ENCODE data around the gene SUFU. TPM values are rescaled to one million over a fixed set of nuclear protein-coding genes. Genes with fewer than 3 reads are reported as not detected.

The SUFU gene
- total and polyA plus RNA-seq, 2 of the 13 experiments (the other 11 are each of a cell fraction or from before 2014, with no cell fraction given): 2.9 to 5.5 TPM

- H3K4me1 ChIP-seq (ENCODE audit: insufficient read depth, low read length): no peaks in the 10 kb centered on the region
- POLR2A ChIA-PET: no interaction called here
- FAIRE-seq (no peak), ATAC-seq (no peak; the same call in 2 of the 3 replicates), DNase-seq (ENCODE audit: low spot score) (peak; percentile 9)
- H3K36me3 ChIP-seq (replicated peaks in 1 of 2; ENCODE audit: control insufficient read depth in 1 of 2, insufficient read depth in 2 of 2, low read length in 2 of 2): no peaks in the 10 kb centered on the region
- intact Hi-C loops (cut with micrococcal nuclease; ENCODE audit: unreplicated experiment): no loop called here
- H3K79me2 ChIP-seq (ENCODE audit: insufficient read depth, low read length): no peaks in the 10 kb centered on the region
- H3K9ac ChIP-seq (ENCODE audit: insufficient read depth, low read depth, low read length): no peak overlapping the region
- no peaks in the 10 kb centered on the region for H3K9me3 ChIP-seq (ENCODE audit: low read length)
- no peak overlapping the region for H3K4me2 ChIP-seq (ENCODE audit: low read depth, low read length)
- no peak overlapping the region for H3K27ac ChIP-seq (ENCODE audit: extremely low read length, insufficient read depth, low read length)
- H3K27me3 ChIP-seq (ENCODE audit: control insufficient read depth in 1 of 2, insufficient read depth in 2 of 2, low read length in 2 of 2): no peaks in the 10 kb centered on the region
- CTCF ChIA-PET (ENCODE audit: low intra/inter-chr PET ratio, low total read pairs): no interaction called here
- TF ChIP-seq ZBTB33 (CRISPR knock-in tag; IDR thresholded peaks at IDR 0.05) (peak; percentile 55; the same call in 1 of the 2 replicates), SMC3 (IDR thresholded peaks at IDR 0.05; ENCODE audit: low read length) (peak; percentile 16; the same call in 1 of the 2 replicates), CBFB (CRISPR knock-in tag; IDR thresholded peaks at IDR 0.05) (no peak), RAD21 (CRISPR knock-in tag; IDR thresholded peaks at IDR 0.05) (peak; percentile 21; the same call in 1 of the 2 replicates), GABPA (IDR thresholded peaks at IDR 0.05; ENCODE audit: low read depth, low read length) (no peak), GABPA (CRISPR knock-in tag; IDR thresholded peaks at IDR 0.05; ENCODE audit: low read depth) (no peak), ZNF576 (CRISPR knock-in tag; IDR thresholded peaks at IDR 0.05) (no peak), STAG1 (CRISPR knock-in tag; IDR thresholded peaks at IDR 0.05) (peak; percentile 47)
- TF ChIP-seq, protein P1, sequence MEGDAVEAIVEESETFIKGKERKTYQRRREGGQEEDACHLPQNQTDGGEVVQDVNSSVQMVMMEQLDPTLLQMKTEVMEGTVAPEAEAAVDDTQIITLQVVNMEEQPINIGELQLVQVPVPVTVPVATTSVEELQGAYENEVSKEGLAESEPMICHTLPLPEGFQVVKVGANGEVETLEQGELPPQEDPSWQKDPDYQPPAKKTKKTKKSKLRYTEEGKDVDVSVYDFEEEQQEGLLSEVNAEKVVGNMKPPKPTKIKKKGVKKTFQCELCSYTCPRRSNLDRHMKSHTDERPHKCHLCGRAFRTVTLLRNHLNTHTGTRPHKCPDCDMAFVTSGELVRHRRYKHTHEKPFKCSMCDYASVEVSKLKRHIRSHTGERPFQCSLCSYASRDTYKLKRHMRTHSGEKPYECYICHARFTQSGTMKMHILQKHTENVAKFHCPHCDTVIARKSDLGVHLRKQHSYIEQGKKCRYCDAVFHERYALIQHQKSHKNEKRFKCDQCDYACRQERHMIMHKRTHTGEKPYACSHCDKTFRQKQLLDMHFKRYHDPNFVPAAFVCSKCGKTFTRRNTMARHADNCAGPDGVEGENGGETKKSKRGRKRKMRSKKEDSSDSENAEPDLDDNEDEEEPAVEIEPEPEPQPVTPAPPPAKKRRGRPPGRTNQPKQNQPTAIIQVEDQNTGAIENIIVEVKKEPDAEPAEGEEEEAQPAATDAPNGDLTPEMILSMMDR (CRISPR knock-in tag; IDR thresholded peaks at IDR 0.05): peak; percentile 56
- H2AFZ ChIP-seq (ENCODE audit: low read length): no peak overlapping the region
- in situ Hi-C loops (cut with HindIII; ENCODE audit: extremely low pct_ligation_motif_present, low pct_unique_long_range_greater_than_20kb): no loop called here
- H4K20me1 ChIP-seq (ENCODE audit: insufficient read depth, low read length): no peaks in the 10 kb centered on the region
- no peak overlapping the region for H3K4me3 ChIP-seq (replicated peaks in 1 of 3; ENCODE audit: insufficient read depth in 1 of 3, low read depth in 2 of 3, low read length in 3 of 3)
- BruUV-seq (replicated peaks): no TSS peak
- WGBS (ENCODE audit: low lambda C conversion rate): 97% methylated on average over 8 of the region's 8 CpGs
These were observed 62.0 kb downstream of the SUFU start for GRCh38 chr10:102565793-102566192.

Measured in HepG2 (cell line).